HG03457 (cell line): Measurements from ENCODE around the gene RPS6KA1.
"Not testable (repeated sequence)": the region's sequence is repeated elsewhere in the genome, so short reads cannot be mapped to it uniquely, and the experiment has no call there.

Experiments
- ATAC-seq: cut with Tn5 transposase; IDR thresholded peaks from one replicate; pipeline ENCODE4 v1.9.1; 2021; ENCODE audit warnings: moderate number of reproducible peaks; ENCODE audit not compliant: unreplicated experiment

RPS6KA1 gene

DNA sequence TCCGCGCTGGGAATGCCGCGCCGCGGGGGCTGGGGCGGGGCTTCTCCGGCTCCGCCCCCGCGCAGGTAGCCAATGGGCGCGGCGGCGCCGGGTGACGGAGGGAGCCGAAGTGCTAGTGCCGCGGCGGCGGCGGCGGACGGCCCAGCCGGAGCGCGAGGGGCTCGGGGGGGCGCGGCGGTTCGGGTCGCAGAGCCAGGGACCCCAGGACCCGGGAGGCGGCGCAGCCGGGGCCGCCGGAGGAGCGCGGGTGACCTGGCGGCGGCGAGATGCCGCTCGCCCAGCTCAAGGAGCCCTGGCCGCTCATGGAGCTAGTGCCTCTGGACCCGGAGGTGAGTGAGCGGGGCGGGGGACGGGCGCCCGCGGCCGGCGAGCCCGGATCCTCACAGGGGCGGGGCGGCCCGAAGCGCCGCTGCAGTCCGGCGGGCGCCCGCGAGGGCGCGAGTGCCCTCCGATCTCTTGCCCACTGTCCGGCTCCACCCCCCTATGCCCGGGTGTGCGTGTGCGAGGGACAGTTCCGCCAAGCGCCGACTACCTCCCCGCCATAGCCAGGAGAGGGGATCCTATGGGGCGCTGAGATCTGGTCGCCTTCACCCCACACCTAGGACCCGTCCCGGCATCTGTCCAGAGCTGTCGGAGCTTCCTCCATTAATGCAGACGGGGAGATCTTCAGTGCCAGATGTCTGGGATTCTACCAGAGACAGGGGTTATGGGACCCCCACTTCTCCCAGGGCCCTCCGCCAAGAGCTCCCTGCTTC lies at the start of gene RPS6KA1:
RPS6KA1 (plus strand) TSS at position 107 of the 755 bp plus-strand sequence; CDS start at position 267, 160 bp downstream.
- no peak for ATAC-seq

DNA sequence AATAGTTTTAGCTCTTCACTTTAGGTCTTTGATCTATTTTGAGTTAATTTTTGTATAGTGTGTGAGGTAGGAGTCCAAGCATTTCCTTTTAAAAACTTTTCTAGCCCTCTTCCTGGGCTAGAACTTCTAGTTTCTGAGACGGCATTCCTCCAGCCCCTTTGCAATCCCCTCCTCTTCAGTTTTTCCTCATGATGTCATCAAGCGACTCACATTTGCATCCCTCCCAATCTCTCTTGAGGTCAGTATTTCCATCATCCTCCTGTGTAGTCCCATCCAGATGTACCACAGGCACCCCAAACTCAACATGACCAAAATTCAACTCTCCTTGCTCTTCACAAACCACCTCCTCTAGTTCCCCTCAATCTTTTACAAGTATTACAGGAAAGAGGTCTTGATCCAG lies 46.6 kb upstream of the RPS6KA1 start:
- no peak for ATAC-seq

DNA sequence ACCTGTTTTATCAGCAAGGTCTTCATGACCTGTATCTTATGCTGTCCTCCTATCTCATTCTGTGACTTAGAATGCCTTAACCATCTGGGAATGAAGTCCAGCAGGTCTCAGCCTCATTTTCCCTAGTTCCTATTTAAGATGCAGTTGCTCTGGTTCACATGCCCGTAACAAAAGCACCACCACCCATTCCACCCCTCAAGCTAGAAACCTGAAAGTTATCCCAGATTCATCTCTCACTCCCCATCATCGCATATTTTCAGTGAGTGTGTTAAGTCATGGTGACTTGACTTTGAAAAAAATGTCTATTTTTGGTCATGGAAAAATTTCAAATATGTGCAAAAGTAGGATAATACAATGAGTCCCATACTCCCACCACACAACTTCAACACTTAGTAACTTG lies 45.6 kb upstream of the RPS6KA1 start:
- no peak for ATAC-seq

DNA sequence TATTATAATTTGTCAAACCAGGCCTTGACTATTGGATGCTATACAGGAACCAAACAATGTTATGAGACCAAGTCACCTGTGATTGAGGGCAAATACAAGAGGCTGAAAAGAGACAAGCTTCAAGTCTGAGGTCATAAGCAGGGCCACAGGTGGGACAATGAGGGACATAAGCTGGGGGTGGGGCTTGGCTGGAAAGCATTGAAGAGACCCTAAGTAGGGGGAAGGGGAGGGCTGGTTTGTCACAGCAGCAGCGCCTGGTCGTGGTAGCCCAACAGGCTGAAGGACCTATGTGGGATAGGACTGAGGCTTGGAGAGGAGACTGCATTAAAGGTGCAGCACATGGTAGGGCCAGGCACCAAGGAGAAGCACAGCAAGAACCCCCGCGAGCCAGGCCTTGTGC lies 39.4 kb upstream of the RPS6KA1 start:
- no peak for ATAC-seq

DNA sequence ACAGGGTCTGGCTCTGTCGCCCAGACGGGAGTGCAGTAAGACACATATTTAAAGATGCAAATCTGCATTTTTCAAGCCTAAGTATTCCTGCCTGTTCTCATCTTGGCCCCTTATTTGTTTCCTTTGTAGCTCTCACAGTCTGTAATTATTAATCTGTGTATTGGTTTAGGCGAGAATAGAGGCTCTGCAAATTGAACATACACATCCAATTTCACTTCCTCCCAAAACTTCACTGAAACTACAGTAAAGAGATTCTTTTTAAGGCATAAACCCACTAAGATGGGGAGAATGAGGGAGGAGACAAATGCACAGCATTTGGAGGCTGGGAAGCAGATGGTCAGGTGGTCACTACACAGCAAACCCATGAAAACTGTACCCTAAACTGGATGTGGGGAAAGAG lies 36.3 kb upstream of the RPS6KA1 start:
- ATAC-seq: no peak

DNA sequence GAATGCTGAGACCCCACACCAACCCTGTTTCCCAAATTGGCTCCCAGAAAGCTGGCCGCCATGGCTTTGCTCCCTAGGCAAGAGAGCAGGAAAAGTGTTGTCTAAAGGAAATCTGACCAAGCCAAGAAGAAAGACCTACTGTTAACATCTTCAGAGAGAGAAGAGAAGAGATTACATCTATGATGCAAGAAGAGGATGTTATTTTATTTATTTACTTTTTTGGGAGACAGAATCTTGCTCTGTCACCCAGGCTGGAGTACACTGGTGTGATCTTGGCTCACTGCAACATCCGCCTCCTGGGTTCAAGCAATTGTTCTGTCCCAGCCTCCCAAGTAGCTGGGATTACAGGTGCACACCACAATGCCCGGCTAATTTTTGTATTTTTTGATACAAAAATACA lies 35.6 kb upstream of the RPS6KA1 start:
- no peak for ATAC-seq

DNA sequence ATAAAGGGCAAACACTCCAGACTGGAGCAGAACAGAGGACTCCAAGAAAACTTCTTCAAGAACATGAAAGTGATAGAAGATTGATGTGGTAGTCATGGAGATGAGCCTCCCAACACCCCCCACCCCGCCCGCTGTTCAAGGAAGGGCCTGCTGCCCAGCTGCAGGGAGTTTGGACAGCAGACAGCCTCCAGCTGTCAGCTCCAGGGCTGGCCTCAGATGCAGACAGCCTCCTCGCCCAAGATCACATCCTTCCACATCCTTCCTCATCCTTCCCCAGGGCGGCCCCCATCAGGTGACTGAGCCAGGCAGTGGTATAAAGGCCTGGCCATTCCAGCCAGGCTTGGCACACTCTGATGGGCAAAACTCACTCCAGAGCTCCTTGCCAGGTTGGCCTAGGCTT lies 32.7 kb upstream of the RPS6KA1 start:
- ATAC-seq: no peak

DNA sequence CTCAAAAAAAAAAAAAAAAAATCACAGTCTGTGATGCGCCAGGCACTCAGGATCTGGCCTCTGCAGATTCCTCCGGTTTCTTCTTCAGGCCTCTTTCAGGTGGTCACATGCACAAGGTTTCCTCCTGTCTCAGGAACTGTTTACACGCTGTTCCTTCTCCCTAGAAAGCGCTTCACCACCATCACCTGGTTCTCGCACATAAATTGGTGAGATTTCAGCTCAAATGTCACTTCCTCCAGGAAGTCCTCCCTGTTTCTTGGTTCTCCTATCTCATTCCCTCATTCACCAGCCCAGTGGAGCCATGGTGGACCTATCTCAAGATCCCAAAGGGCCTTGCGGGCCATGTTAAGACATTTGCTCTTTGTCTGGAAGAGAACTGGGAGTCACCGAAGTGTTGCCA lies 30.7 kb upstream of the RPS6KA1 start:
- no peak for ATAC-seq

DNA sequence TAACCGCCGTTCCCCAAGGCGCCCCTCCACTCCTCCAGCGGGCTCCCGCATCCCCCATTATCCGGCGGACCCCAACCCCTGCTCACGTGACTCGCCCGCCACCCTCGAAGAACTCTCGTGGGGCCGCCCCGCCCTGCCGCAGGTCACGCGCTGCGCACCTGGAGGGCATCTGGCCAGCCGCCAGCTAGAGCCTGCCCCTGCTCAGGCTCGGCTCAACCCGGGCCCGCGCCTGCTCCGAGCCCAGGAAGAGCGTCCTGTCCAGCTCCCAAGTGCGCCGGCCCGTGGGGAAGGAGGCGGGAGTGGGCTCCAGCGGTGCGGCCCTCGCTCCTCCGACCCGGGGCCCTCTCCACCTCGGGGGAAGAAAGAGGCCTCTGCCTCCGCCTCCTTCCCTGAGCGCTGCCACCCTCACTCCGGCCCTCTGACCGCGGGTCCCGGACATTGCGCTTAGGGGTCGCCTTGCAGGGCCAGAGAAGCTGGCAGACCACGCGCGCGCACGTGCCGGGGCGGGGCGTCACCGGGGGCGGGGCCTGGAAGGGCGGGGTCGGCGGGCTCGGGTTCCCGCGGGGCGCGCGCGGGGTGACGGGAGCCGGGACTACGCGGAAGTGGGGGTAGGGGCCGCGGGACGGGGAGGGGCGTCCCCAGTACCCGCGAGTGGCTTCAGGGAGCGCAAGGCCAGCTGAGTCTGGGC lies 28.9 kb upstream of the RPS6KA1 start:
- ATAC-seq: peak; percentile 36

DNA sequence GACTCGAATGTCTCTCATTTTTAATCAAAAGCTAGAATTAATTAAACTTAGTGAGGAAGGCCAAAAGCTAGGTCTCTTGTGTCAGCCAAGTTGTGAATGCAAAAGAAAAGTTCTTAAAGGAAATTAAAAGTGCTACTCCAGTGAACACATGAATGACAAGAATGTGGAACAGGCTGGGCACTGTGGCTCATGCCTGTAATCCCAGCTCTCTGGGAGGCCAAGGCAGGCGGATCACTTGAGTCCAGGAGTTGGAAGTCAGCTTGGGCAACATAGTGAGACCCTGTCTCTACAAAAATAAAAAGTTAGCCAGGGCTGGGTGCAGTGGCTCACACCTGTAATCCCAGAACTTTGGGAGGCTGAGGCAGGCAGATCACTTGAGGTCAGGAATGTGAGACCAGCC lies 18.9 kb upstream of the RPS6KA1 start:
- not testable (repeated sequence) for ATAC-seq

DNA sequence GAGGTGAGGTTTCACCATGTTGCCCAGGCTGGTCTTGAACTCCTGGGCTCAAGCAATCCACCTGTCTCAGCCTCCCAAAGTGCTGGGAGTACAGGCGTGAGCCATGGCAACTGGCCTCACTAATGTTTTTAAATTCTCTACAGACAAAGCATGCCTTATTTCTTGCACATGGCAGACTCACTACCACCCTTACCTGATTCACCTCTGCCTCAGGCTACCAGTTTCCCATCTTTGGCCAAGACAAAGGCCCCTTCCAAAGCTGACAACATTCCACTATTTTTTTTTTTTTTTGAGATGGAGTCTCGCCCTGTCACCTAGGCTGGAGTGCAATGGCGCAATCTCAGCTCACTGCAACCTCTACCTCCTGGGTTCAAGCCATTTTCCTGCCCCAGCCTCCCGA lies 13.7 kb upstream of the RPS6KA1 start:
- ATAC-seq: not testable (repeated sequence)

DNA sequence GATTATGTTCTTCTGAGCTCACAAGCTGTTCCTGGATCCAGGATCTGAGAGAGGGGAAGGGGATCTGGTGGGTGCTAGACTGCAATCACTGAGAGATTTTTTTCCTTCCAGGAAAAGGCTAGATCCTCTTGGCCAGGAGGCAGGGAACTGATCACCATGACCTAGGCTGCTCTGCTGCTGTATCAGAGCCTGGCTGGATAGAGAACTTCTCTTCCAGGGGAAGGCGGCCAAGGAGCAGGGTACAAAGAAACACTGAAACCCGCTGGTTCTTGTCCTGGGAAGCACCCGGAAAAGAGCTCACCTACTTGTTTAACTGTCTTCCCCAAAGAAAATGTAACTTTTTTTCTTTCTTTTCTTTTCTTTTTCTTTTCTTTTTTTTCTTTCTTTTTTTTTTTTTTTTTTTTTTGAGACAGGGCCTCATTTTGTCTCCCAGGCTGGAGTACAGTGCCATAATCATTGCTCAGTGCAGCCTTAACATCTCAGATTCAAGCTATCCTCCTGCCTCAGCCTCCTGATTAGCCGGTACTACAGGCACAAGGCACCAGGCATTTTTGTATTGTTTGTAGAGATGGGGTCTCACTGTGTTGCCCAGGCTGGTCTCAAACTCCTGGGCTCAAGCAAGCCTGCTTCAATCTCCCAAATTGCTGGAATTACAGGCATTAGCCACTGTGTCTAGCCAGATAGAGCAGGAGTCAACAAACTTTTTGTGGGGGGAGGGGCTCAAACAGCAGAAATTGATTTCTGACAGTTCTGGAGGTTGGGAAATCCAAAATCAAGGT lies 12.4 kb upstream of the RPS6KA1 start:
- ATAC-seq: no peak

DNA sequence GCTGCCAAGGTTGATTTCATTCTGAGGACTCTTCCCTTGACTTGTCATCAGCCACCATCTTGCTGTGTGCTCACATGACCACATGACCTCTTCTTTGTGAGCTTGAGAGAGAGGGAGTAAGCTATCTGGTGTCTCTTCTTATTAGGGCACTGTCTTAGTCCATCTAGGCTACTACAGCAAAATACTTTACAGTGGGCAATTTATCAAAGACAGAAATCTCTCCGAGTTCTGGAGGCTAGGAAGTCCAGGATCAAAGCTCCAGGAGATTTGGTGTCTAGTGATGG lies 11.9 kb upstream of the RPS6KA1 start:
- no peak for ATAC-seq

DNA sequence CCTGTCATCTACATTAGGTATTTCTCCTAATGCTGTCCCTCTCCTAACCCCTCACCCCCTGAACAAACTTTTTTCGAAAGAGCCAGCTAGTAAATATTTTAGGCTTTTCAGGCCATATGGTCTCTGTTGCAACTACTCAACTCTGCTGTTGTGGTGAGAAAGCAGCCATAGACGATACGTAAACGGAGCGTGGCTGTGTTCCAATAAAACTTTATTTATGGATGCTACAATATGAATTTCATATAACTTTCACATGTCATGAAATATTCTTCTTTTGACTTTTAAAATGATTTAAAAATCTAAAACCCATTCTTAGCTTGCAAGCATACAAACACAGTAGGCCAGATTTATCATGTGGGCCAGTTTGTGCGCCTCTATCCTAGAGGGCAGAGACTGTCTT lies 11.2 kb upstream of the RPS6KA1 start:
- no peak for ATAC-seq

DNA sequence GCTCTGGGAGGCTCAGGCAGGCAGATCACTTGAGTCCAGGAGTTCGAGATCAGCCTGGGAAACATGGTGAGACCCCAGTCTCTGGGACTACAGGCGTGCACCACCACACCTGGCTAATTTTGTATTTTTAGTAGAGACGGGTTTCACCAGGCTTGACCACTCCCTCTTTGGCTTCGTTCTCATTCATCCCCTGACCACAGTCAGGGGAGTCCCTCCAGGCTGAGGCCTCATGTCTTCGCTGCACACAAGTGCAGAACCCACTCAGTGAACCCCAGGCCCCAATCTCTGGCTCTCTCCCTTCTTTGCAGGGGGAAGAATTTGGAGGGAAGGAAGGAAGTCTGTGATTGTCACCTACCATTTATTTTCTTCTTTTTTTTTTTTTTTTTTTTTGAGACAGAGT lies 9.2 kb upstream of the RPS6KA1 start:
- ATAC-seq: no peak

DNA sequence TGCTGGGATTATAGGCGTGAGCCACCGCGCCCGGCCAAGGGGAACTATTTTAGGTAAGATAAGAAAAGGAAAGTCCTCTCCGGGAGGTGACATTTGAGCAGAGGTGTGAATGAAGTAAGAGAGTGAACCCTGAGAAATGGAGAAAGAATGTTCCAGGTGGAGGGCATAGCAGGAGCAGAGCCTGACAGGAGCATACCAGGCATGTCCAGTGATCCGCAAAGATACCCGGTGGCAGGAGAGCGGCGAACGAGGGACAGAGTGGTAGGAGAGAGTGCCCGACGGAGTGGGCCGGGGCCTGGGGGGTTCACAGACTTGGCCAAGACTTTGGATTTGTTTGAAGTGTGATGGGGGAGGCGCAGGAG lies 7.9 kb upstream of the RPS6KA1 start:
- no peak for ATAC-seq

DNA sequence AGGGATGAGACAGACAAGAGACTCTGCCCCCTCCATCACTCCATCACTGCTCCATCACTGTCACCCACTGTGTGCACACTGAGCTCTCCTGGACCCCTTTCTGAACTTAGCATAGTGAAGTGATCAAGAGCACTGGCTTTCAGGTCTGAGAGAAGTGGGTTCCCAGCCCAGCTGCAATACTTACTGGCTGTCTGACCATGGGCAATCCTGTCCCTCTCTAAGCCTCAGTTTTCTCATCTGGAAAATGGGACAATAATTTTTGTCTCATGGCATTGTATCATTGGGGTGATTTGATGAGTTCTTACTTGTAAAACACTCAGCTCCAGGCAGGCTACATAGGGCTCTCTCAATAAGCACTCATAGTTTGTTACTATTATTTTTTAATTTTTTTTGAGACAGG lies 7.5 kb upstream of the RPS6KA1 start:
- ATAC-seq: no peak

DNA sequence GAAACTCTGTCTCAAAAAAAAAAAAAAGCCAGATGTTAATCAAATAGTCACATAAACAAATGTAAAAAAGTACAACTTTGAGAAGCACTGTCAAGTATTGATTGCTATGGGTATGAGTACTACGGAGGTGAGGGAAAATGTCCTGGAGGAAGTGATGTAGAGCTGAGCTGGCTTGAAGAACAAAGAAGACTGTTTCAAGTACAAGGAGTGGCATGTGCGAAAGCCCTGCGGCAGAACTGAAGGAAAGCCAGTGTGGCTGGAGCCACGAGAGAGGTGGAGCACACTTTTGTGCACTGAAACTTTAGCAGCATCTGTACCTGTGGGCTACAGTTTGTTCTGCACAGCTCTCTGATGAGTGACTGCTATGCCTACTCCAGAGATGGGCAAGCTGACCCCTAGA lies 5.4 kb upstream of the RPS6KA1 start:
- ATAC-seq: no peak

DNA sequence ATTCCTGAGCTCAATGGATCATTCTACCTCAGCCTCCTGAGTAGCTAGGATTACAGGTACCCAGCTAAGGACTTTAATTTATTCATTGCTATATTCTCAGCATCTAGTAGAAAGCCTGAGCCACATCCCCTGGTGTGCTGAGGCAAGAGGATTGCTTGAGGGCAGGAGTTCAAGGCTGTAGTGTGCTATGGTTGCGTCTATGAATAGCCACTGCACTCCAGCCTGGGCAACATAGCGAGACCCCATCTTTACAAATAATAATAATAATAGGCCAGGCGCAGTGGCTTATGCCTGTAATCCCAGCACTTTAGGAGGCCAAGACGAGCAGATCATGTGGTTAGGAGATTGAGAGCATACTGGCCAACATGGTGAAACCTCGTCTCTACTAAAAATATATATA lies 3.3 kb upstream of the RPS6KA1 start:
- no peak for ATAC-seq

DNA sequence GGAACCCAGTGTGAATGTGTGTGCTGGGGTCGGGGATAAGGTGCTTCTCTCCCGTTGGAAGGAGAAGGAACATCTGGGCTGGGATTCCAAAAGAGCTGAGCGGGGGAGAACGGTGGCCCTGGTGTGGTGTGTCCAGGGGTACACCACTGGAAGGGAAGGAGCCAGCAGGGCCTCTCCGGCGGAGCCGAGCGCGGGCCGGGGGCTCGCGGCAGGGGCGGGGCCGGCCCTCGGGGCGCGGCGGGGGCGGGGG lies 231 bp upstream of the RPS6KA1 start:
- no peak for ATAC-seq

DNA sequence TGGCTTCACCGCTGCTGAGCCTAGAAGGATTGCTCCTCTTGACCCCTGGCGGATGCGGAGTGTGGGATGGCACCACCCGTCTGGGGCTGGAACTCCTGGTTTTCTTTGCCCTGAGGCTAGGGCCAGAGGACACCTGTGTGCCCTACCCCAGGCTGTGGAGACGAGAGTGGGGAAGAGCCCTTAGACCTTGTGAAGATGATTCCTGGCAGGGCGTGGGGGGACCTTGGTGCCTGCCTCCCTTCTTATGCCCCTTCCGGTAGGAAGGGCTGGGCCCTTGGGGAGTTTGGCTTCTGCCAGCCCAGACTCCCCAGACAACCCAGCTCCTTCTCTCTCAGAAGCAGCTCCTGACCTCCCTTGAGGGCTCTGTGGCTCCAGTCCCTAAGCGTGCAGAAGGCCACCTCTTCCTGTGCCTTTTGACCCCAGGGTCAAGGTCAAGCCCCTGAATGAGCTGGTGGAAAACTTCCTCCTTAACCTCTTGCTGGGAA lies 891 bp downstream of the RPS6KA1 start:
- no peak for ATAC-seq

DNA sequence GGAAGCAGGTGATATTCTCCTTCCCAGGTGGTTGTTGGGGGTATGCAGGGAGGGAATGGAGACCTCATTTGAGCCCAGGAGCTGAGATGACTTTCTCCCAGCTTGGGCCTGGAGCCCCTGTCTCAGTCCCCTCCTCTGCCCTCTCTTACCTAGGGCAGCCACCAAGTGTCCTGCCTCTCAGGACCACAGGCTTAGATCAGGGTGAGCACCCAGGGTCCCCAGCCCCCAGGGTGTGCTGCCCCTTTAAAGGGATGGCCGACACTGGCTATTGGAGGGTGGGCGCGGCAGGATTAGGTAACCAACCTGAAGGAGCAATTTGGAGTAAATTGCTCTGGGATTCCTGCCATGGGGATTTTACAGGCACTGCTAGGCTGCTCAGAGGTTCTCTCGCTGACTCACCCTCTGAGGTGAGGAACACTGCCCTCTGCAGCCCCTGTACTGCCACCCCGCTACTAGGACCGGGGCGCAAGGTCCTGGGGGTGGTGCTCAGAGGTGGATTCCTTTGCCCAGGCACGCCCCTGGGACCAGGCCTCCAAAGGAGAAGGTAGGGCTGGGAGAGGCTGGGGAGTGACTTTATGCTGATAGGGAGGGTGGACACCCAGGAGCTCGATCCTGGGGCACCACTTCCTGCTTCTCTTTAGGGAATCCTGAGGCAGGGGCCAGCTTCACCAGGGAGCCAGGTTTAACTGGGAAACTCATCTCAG lies 1.5 kb downstream of the RPS6KA1 start:
- ATAC-seq: no peak
